ENCODE measurements around the gene TMEM132E. TPM values are rescaled to one million over a fixed set of nuclear protein-coding genes. Genes with fewer than 3 reads are reported as not detected.

Gene TMEM132E
- total and polyA plus RNA-seq, 3 donors from 2014 or later: 2.6 to 3.6 (median 3.1) TPM

- H3K4me1 ChIP-seq: peaks cover 3% of the 10 kb centered on the region
- intact Hi-C loops (cut with DNase I; ENCODE audit: low total_unique reads): loop anchor here (10.0 kb wide), 1 partner anchor 209 kb away; no protein-coding TSS in a partner anchor
- no peak overlapping the region for H3K4me3 ChIP-seq
- no peaks in the 10 kb centered on the region for H3K36me3 ChIP-seq (ENCODE audit: low read depth, missing control alignments)
- WGBS, 2 donors: 93 to 94% methylated on average over 3 of the region's 3 CpGs
- H3K9me3 ChIP-seq: no peaks in the 10 kb centered on the region
- no peak overlapping the region for H3K27ac ChIP-seq
- no peak for TF ChIP-seq POLR2A (IDR thresholded peaks at IDR 0.05)
- no peak for TF ChIP-seq CTCF (IDR thresholded peaks at IDR 0.05)
- H3K27me3 ChIP-seq: no peaks in the 10 kb centered on the region
- no peak for DNase-seq
Measured at GRCh38 chr17:34633760-34634159, 54.4 kb downstream of the TMEM132E start.

- Histone ChIP-seq H3K4me1 (peaks cover 3% of the 10 kb centered on the region), H3K4me3 (no peak overlapping the region), H3K27me3 (no peaks in the 10 kb centered on the region), H3K9me3 (no peaks in the 10 kb centered on the region), H3K27ac (no peak overlapping the region), H3K36me3 (ENCODE audit: low read depth, missing control alignments) (no peaks in the 10 kb centered on the region)
- no peak for DNase-seq
- 89 to 92% methylated on average over 6 to 15 of the region's 15 CpGs for WGBS, 2 donors
- intact Hi-C loops (cut with DNase I; ENCODE audit: low total_unique reads): loop anchor here (10.0 kb wide), 1 partner anchor 210 kb away; no protein-coding TSS in a partner anchor
- no peak for TF ChIP-seq POLR2A (IDR thresholded peaks at IDR 0.05)
- TF ChIP-seq CTCF (IDR thresholded peaks at IDR 0.05): no peak
Measured at GRCh38 chr17:34634551-34635160, 55.3 kb downstream of the TMEM132E start.

- no peak overlapping the region for H3K4me3 ChIP-seq
- peaks cover 3% of the 10 kb centered on the region for H3K4me1 ChIP-seq
- WGBS, 2 donors: 88 to 95% methylated on average over 6 to 8 of the region's 8 CpGs
- H3K27ac ChIP-seq: no peak overlapping the region
- TF ChIP-seq POLR2A (IDR thresholded peaks at IDR 0.05) (no peak), CTCF (IDR thresholded peaks at IDR 0.05) (no peak)
- no peaks in the 10 kb centered on the region for H3K36me3 ChIP-seq (ENCODE audit: low read depth, missing control alignments)
- intact Hi-C loops (cut with DNase I; ENCODE audit: low total_unique reads): loop anchor here (10.0 kb wide), 1 partner anchor 211 kb away; no protein-coding TSS in a partner anchor
- no peak for DNase-seq
- H3K9me3 ChIP-seq: no peaks in the 10 kb centered on the region
- H3K27me3 ChIP-seq: no peaks in the 10 kb centered on the region
Measured at GRCh38 chr17:34635876-34636275, 56.5 kb downstream of the TMEM132E start.

GRCh38 chr17:34637041-34637547 lies 57.7 kb downstream of the TMEM132E start:
- H3K9me3 ChIP-seq: no peaks in the 10 kb centered on the region
- no peak overlapping the region for H3K27ac ChIP-seq
- H3K27me3 ChIP-seq: no peaks in the 10 kb centered on the region
- TF ChIP-seq POLR2A (IDR thresholded peaks at IDR 0.05): no peak
- no peak for TF ChIP-seq CTCF (IDR thresholded peaks at IDR 0.05)
- 67 to 71% methylated on average over 1 to 20 of the region's 20 CpGs for WGBS, 2 donors
- no peak for DNase-seq
- peaks cover 3% of the 10 kb centered on the region for H3K4me1 ChIP-seq
- peak overlapping the region in 1 of 2 donors; percentile 35 for H3K4me3 ChIP-seq
- no peaks in the 10 kb centered on the region for H3K36me3 ChIP-seq (ENCODE audit: low read depth, missing control alignments)
- intact Hi-C loops (cut with DNase I; ENCODE audit: low total_unique reads): loop anchor here (10.0 kb wide), 1 partner anchor 212 kb away; no protein-coding TSS in a partner anchor

All from testis (tissue), 3 donors.